ENCODE data around the gene AK1. TPM values are rescaled to one million over a fixed set of nuclear protein-coding genes. Genes with fewer than 3 reads are reported as not detected.

The AK1 gene
- total and polyA plus RNA-seq, 4 donors = 63.8 to 386 (median 113) TPM

DNA sequence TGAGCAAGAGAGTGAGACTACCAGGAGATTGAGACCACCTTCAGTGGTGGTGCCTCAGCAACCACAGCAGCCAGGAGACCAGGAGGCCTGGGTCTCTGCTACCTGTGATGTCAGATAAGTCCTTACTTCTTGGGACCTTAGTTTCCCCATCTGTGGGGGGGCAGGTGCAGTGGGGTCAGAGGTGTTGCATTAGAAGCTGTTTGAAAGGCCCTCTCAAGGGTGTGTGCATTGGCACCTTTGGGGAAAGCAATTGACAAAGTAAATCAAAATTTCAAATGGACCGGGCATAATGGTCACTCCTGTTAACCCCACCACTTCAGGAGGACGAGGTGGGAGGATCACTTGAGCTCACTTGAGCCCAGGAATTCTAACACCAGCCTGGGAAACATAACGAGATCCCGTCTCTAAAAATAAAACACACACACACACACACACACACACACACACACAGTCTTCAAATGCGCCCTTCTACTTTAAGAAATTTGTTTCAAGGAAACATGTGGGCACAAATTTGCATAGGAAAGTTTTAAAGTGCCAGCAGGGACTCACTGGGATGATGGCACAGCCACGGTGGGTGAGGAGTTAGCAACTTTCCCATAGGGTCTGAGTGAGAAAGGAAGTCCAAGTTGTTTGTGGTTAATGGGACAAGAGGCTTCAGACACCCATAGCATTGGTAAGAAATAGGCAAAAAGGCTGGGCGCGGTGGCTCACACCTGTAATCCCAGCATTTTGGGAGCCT, 1.3 kb upstream of the AK1 start:
- ATAC-seq (ENCODE audit: insufficient read depth, low FRiP score) (no peak), DNase-seq (no peak)
- Histone ChIP-seq H3K36me3 (ENCODE audit: control insufficient read depth in 4 of 4, insufficient read depth in 4 of 4, low read length in 4 of 4) (peaks cover 0 to under 1% (median 0%) of the 10 kb centered on the region in 4 donors), H3K9ac (ENCODE audit: insufficient read depth in 1 of 2, low read length in 2 of 2) (no peak overlapping the region), H3K4me3 (no peak overlapping the region), H3K4me1 (ENCODE audit: control insufficient read depth in 5 of 5, insufficient read depth in 5 of 5, low read length in 5 of 5) (peaks cover 0 to 39% (median 22%) of the 10 kb centered on the region in 5 donors), H3K9me3 (ENCODE audit: control insufficient read depth in 4 of 4, insufficient read depth in 3 of 4, low read length in 3 of 4) (no peaks in the 10 kb centered on the region), H3K27me3 (ENCODE audit: control insufficient read depth in 3 of 3, insufficient read depth in 3 of 3, low read length in 2 of 3) (no peaks in the 10 kb centered on the region), H3K27ac (ENCODE audit: low read depth in 1 of 2, low read length in 1 of 2) (peak overlapping the region in 1 of 2 donors; percentile 37)
- TF ChIP-seq, protein P1, sequence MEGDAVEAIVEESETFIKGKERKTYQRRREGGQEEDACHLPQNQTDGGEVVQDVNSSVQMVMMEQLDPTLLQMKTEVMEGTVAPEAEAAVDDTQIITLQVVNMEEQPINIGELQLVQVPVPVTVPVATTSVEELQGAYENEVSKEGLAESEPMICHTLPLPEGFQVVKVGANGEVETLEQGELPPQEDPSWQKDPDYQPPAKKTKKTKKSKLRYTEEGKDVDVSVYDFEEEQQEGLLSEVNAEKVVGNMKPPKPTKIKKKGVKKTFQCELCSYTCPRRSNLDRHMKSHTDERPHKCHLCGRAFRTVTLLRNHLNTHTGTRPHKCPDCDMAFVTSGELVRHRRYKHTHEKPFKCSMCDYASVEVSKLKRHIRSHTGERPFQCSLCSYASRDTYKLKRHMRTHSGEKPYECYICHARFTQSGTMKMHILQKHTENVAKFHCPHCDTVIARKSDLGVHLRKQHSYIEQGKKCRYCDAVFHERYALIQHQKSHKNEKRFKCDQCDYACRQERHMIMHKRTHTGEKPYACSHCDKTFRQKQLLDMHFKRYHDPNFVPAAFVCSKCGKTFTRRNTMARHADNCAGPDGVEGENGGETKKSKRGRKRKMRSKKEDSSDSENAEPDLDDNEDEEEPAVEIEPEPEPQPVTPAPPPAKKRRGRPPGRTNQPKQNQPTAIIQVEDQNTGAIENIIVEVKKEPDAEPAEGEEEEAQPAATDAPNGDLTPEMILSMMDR (IDR thresholded peaks at IDR 0.05; ENCODE audit: control extremely low read depth, extremely low read depth) = no peak
- 60 to 74% methylated on average over 8 of the region's 8 CpGs for WGBS, 2 donors

DNA sequence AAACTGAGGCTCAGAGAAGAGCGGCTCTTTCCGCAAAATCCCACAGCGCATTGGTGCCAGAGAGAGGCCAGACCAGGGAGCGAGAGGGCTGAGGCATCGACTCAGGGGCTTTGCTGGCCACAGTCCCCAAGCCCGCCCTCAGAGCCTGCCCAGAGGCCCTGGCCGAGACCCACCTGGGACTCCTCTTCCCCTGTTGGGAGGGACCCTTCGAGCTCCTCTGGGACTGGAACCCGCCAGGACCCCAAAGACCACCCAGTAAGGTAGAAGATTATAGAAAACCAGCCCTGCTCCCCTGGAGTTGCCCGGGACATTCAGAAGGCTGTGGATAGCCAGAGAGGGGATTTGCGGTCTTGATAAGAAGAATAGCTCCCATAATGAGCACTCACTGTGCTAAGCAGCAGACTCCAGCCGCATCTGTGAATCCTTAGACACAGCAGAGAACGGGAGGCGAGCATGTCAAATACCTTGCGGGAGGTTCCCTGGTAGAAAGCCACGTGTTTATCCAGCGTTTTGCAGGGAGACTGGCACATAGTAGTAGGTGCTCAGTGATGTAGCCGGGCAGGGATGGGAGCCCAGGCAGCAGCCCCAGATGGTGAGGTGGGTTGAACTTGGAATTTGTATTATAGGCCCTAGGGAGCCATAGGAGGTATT, 651 bp upstream of the AK1 start:
- Histone ChIP-seq H3K9ac (ENCODE audit: insufficient read depth in 1 of 2, low read length in 2 of 2) (peak overlapping the region; percentile 25 to 45), H3K4me3 (no peak overlapping the region), H3K27me3 (ENCODE audit: control insufficient read depth in 3 of 3, insufficient read depth in 3 of 3, low read length in 2 of 3) (no peaks in the 10 kb centered on the region), H3K9me3 (ENCODE audit: control insufficient read depth in 4 of 4, insufficient read depth in 3 of 4, low read length in 3 of 4) (no peaks in the 10 kb centered on the region), H3K27ac (ENCODE audit: low read depth in 1 of 2, low read length in 1 of 2) (peak overlapping the region; percentile 37 to 75), H3K4me1 (ENCODE audit: control insufficient read depth in 5 of 5, insufficient read depth in 5 of 5, low read length in 5 of 5) (peaks cover 0 to 44% (median 22%) of the 10 kb centered on the region in 5 donors), H3K36me3 (ENCODE audit: control insufficient read depth in 4 of 4, insufficient read depth in 4 of 4, low read length in 4 of 4) (peaks cover 0 to under 1% (median 0%) of the 10 kb centered on the region in 4 donors)
- TF ChIP-seq, protein P1 (IDR thresholded peaks at IDR 0.05; ENCODE audit: control extremely low read depth, extremely low read depth) = no peak
- ATAC-seq (ENCODE audit: insufficient read depth, low FRiP score) (no peak), DNase-seq (no peak)
- 47 to 69% methylated on average over 18 of the region's 18 CpGs for WGBS, 2 donors

DNA sequence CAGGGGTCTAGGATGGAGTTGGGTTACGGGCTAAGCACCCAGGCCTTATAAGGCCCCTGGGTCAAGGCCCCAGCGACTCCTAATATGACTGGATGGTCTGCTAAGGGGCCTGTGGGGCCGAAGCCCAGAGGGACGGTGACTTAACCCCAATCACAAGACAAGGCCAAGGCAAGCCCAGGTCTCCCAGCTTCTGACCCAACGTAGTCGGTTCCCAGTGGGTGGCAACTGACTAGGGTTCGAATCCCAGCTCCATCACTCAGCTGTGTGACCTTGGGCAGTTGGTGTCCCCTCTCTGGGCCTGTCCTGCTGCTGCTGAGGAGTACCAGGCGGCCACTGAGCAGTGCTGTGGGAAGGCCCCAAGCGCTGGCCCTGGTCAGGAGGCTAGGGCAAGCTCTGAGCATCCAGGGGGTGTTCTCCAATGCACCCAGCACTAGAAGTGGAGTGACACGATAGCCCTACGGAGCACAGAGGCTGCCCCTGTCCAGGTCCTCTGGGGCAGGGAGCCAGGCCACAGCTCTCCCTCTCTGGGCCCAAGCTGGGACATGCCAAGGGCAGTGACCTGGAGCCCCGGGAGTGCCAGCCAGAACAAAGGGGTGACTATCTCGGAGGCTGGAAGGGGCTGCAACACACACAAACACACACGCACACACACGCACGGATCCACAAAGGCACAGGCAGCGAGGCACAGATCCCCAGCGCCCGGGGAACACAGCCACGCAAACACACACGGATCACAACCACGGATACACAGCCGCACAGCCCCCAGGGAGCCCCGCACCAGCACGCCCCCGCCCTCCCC, 512 bp downstream of the AK1 start:
- peak overlapping the region; percentile 45 for H3K4me3 ChIP-seq
- H3K27me3 ChIP-seq (ENCODE audit: control insufficient read depth in 3 of 3, insufficient read depth in 3 of 3, low read length in 2 of 3) = no peaks in the 10 kb centered on the region
- no peak overlapping the region for H3K9ac ChIP-seq (ENCODE audit: insufficient read depth in 1 of 2, low read length in 2 of 2)
- H3K36me3 ChIP-seq (ENCODE audit: control insufficient read depth in 4 of 4, insufficient read depth in 4 of 4, low read length in 4 of 4) = peaks cover 0 to 12% (median 2%) of the 10 kb centered on the region in 4 donors
- peak overlapping the region; percentile 86 to 92 for H3K27ac ChIP-seq (ENCODE audit: low read depth in 1 of 2, low read length in 1 of 2)
- WGBS, 2 donors = 27 to 48% methylated on average over 21 to 26 of the region's 26 CpGs
- DNase-seq (no peak), ATAC-seq (ENCODE audit: insufficient read depth, low FRiP score) (peak; percentile 12)
- no peaks in the 10 kb centered on the region for H3K9me3 ChIP-seq (ENCODE audit: control insufficient read depth in 4 of 4, insufficient read depth in 3 of 4, low read length in 3 of 4)
- TF ChIP-seq, protein P1 (IDR thresholded peaks at IDR 0.05; ENCODE audit: control extremely low read depth, extremely low read depth) = no peak
- peaks cover 0 to 44% (median 20%) of the 10 kb centered on the region in 5 donors for H3K4me1 ChIP-seq (ENCODE audit: control insufficient read depth in 5 of 5, insufficient read depth in 5 of 5, low read length in 5 of 5)

Measured in lung (tissue), 12 donors.